Measurements from ENCODE around the gene ELOVL3. TPM values are rescaled to one million over a fixed set of nuclear protein-coding genes. Genes with fewer than 3 reads are reported as not detected.

The ELOVL3 gene
- total RNA-seq, 1 experiment from 2014 or later, result 0.17 TPM

DNA sequence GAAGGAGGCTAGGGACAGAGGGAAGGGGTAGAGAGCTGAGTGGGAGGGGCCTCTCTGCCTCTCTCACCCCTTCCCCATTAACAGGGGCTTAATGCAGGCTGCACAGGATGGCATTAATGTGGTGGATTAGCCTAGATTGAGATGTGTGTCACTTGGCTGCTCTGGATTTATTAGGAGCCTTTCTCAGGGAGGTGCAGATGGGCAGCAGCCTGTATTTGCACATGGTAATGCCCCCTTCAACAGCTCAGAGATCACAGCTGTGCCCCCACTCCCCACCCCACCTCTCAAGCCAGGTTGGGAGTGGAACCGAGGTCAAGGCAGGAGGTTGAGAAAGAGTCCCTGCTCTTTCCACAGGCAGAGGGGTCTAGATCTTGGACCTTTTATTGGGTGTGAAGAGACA lies 7.9 kb downstream of the ELOVL3 start:
- POLR2A ChIA-PET, result no interaction called here
- Mint-ChIP-seq H3K27ac (no peak overlapping the region), H3K4me3 (no peak overlapping the region), H3K4me1 (peaks cover 3% of the 10 kb centered on the region; the same call in 1 of the 2 replicates), H3K27me3 (ENCODE audit: low read depth) (peaks cover 98% of the 10 kb centered on the region), H3K9me3 (no peaks in the 10 kb centered on the region), H3K36me3 (no peaks in the 10 kb centered on the region)
- DNase-seq (ENCODE audit: low spot score) (no peak), ATAC-seq (no peak)
- TF ChIP-seq KAT7 (CRISPR knock-in tag; IDR thresholded peaks at IDR 0.05; ENCODE audit: borderline replicate concordance), result no peak
- CTCF ChIA-PET, result interaction anchor here (1.8 to 18.9 kb wide), 3 partner anchors 115 to 165 kb away, joined by 4 to 906 read pairs (median 7); no protein-coding TSS in a partner anchor

GRCh38 chr10:102234888-102235597 lies 8.9 kb downstream of the ELOVL3 start:
- H3K4me1 Mint-ChIP-seq, result no peaks in the 10 kb centered on the region
- H3K27me3 Mint-ChIP-seq (ENCODE audit: low read depth), result peaks cover 98% of the 10 kb centered on the region
- no peak overlapping the region for H3K27ac Mint-ChIP-seq
- no peak for TF ChIP-seq GABPB1 (CRISPR knock-in tag; IDR thresholded peaks at IDR 0.05)
- TF ChIP-seq HMGXB4 (CRISPR knock-in tag; IDR thresholded peaks at IDR 0.05), result no peak
- TF ChIP-seq, protein P1, sequence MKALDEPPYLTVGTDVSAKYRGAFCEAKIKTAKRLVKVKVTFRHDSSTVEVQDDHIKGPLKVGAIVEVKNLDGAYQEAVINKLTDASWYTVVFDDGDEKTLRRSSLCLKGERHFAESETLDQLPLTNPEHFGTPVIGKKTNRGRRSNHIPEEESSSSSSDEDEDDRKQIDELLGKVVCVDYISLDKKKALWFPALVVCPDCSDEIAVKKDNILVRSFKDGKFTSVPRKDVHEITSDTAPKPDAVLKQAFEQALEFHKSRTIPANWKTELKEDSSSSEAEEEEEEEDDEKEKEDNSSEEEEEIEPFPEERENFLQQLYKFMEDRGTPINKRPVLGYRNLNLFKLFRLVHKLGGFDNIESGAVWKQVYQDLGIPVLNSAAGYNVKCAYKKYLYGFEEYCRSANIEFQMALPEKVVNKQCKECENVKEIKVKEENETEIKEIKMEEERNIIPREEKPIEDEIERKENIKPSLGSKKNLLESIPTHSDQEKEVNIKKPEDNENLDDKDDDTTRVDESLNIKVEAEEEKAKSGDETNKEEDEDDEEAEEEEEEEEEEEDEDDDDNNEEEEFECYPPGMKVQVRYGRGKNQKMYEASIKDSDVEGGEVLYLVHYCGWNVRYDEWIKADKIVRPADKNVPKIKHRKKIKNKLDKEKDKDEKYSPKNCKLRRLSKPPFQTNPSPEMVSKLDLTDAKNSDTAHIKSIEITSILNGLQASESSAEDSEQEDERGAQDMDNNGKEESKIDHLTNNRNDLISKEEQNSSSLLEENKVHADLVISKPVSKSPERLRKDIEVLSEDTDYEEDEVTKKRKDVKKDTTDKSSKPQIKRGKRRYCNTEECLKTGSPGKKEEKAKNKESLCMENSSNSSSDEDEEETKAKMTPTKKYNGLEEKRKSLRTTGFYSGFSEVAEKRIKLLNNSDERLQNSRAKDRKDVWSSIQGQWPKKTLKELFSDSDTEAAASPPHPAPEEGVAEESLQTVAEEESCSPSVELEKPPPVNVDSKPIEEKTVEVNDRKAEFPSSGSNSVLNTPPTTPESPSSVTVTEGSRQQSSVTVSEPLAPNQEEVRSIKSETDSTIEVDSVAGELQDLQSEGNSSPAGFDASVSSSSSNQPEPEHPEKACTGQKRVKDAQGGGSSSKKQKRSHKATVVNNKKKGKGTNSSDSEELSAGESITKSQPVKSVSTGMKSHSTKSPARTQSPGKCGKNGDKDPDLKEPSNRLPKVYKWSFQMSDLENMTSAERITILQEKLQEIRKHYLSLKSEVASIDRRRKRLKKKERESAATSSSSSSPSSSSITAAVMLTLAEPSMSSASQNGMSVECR (CRISPR knock-in tag; IDR thresholded peaks at IDR 0.05; ENCODE audit: borderline replicate concordance), result no peak
- no peak for TF ChIP-seq ZBTB21 (CRISPR knock-in tag; IDR thresholded peaks at IDR 0.05; ENCODE audit: borderline replicate concordance)
- no peak for TF ChIP-seq SMAD3 (CRISPR knock-in tag; IDR thresholded peaks at IDR 0.05; ENCODE audit: borderline replicate concordance)
- TF ChIP-seq TCF7 (CRISPR knock-in tag; IDR thresholded peaks at IDR 0.05; ENCODE audit: low read depth), result no peak
- no peak for TF ChIP-seq E2F5 (CRISPR knock-in tag; IDR thresholded peaks at IDR 0.05)
- TF ChIP-seq STAT6 (CRISPR knock-in tag; conservative IDR thresholded peaks at IDR 0.05; ENCODE audit: low read depth), result no peak
- TF ChIP-seq FOXP1 (CRISPR knock-in tag; IDR thresholded peaks at IDR 0.05; ENCODE audit: borderline replicate concordance), result no peak
- no peak for TF ChIP-seq NFYB (CRISPR knock-in tag; conservative IDR thresholded peaks at IDR 0.05; ENCODE audit: low read depth)
- TF ChIP-seq AFF4 (CRISPR knock-in tag; IDR thresholded peaks at IDR 0.05; ENCODE audit: borderline replicate concordance), result no peak
- TF ChIP-seq CREM (CRISPR knock-in tag; IDR thresholded peaks at IDR 0.05), result no peak
- no peaks in the 10 kb centered on the region for H3K9me3 Mint-ChIP-seq
- DNase-seq (ENCODE audit: low spot score) (no peak), ATAC-seq (no peak)
- CTCF ChIA-PET, result interaction anchor here (1.0 to 18.9 kb wide), 7 partner anchors 9 to 164 kb away, joined by 3 to 906 read pairs (median 4); partner anchors contain the start of genes ELOVL3 and GBF1
- H3K36me3 Mint-ChIP-seq, result no peaks in the 10 kb centered on the region
- no peak overlapping the region for H3K4me3 Mint-ChIP-seq
- POLR2A ChIA-PET, result no interaction called here
